H1 (cell line): ENCODE measurements around the gene CCNG1. TPM values are rescaled to one million over a fixed set of nuclear protein-coding genes. Genes with fewer than 3 reads are reported as not detected.

Experiments used
- SIN3A ChIP-seq, 2 experiments: IDR thresholded peaks in 1 of 2; conservative IDR thresholded peaks in 1 of 2; 2 replicates each; pipeline ENCODE4 v1.6.1; 2011 to 2012; ENCODE audit warnings: low read length in 2 of 2, improper control_type of control experiment in 1 of 2, low read depth in 1 of 2, mild to moderate bottlenecking in 1 of 2
- SP4 ChIP-seq: IDR thresholded peaks from 2 replicates; pipeline ENCODE4 v1.6.1; 2012; ENCODE audit warnings: low read length, inconsistent platforms
- polyA plus RNA-seq, 7 experiments: library from polyadenylated mRNA; depleted of rRNA in 3 of 7; stranded (reverse) in 5 of 7; unstranded in 2 of 7; fragments of >200 nt in 5 of 7; fragments of 200-250 nt in 2 of 7; gene quantifications; 1 replicate in 5 of 7; 2 replicates in 1 of 7; 4 replicates in 1 of 7; pipeline versions ENCODE4 v1.2.1 to v1.2.3, GENCODE V29; 2011 to 2013; ENCODE audit warnings: missing spikeins in 2 of 7, mixed read lengths in 2 of 7
- total RNA-seq: library from RNA; stranded (reverse); fragmentation: NEBNext Ultra II Directional; extraction: Animal tissue kit (Norgen Biotek cat#: 25700); gene quantifications from 2 replicates; pipeline ENCODE4 v1.2.1, GENCODE V29; 2021
- TF ChIP-seq, protein P1 (sequence below): fragments of 300-600 bp; sonication (generic); IDR thresholded peaks from 2 replicates; pipeline ENCODE4 v1.7.1; 2012; ENCODE audit warnings: low read length, moderate library complexity, mild to moderate bottlenecking, inconsistent platforms; ENCODE audit not compliant: insufficient replicate concordance

The CCNG1 gene
- total and polyA plus RNA-seq, 2 of the 8 experiments (the other 6 are each of a cell fraction or from before 2014, with no cell fraction given), result 165 to 369 TPM

- TF ChIP-seq, protein P1, sequence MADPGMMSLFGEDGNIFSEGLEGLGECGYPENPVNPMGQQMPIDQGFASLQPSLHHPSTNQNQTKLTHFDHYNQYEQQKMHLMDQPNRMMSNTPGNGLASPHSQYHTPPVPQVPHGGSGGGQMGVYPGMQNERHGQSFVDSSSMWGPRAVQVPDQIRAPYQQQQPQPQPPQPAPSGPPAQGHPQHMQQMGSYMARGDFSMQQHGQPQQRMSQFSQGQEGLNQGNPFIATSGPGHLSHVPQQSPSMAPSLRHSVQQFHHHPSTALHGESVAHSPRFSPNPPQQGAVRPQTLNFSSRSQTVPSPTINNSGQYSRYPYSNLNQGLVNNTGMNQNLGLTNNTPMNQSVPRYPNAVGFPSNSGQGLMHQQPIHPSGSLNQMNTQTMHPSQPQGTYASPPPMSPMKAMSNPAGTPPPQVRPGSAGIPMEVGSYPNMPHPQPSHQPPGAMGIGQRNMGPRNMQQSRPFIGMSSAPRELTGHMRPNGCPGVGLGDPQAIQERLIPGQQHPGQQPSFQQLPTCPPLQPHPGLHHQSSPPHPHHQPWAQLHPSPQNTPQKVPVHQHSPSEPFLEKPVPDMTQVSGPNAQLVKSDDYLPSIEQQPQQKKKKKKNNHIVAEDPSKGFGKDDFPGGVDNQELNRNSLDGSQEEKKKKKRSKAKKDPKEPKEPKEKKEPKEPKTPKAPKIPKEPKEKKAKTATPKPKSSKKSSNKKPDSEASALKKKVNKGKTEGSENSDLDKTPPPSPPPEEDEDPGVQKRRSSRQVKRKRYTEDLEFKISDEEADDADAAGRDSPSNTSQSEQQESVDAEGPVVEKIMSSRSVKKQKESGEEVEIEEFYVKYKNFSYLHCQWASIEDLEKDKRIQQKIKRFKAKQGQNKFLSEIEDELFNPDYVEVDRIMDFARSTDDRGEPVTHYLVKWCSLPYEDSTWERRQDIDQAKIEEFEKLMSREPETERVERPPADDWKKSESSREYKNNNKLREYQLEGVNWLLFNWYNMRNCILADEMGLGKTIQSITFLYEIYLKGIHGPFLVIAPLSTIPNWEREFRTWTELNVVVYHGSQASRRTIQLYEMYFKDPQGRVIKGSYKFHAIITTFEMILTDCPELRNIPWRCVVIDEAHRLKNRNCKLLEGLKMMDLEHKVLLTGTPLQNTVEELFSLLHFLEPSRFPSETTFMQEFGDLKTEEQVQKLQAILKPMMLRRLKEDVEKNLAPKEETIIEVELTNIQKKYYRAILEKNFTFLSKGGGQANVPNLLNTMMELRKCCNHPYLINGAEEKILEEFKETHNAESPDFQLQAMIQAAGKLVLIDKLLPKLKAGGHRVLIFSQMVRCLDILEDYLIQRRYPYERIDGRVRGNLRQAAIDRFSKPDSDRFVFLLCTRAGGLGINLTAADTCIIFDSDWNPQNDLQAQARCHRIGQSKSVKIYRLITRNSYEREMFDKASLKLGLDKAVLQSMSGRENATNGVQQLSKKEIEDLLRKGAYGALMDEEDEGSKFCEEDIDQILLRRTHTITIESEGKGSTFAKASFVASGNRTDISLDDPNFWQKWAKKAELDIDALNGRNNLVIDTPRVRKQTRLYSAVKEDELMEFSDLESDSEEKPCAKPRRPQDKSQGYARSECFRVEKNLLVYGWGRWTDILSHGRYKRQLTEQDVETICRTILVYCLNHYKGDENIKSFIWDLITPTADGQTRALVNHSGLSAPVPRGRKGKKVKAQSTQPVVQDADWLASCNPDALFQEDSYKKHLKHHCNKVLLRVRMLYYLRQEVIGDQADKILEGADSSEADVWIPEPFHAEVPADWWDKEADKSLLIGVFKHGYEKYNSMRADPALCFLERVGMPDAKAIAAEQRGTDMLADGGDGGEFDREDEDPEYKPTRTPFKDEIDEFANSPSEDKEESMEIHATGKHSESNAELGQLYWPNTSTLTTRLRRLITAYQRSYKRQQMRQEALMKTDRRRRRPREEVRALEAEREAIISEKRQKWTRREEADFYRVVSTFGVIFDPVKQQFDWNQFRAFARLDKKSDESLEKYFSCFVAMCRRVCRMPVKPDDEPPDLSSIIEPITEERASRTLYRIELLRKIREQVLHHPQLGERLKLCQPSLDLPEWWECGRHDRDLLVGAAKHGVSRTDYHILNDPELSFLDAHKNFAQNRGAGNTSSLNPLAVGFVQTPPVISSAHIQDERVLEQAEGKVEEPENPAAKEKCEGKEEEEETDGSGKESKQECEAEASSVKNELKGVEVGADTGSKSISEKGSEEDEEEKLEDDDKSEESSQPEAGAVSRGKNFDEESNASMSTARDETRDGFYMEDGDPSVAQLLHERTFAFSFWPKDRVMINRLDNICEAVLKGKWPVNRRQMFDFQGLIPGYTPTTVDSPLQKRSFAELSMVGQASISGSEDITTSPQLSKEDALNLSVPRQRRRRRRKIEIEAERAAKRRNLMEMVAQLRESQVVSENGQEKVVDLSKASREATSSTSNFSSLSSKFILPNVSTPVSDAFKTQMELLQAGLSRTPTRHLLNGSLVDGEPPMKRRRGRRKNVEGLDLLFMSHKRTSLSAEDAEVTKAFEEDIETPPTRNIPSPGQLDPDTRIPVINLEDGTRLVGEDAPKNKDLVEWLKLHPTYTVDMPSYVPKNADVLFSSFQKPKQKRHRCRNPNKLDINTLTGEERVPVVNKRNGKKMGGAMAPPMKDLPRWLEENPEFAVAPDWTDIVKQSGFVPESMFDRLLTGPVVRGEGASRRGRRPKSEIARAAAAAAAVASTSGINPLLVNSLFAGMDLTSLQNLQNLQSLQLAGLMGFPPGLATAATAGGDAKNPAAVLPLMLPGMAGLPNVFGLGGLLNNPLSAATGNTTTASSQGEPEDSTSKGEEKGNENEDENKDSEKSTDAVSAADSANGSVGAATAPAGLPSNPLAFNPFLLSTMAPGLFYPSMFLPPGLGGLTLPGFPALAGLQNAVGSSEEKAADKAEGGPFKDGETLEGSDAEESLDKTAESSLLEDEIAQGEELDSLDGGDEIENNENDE, result no peak
- TF ChIP-seq SIN3A (conservative IDR thresholded peaks at IDR 0.05 in 1 of 2, IDR thresholded peaks at IDR 0.05 in 1 of 2; ENCODE audit: low read depth in 1 of 2, low read length in 2 of 2) (no peak), SP4 (no peak)
These were observed 36.3 kb downstream of the CCNG1 start (continued) for GRCh38 chr5:163473635-163474243.
